IMR-90 (cell line): ENCODE data around the gene TRAPPC2B.

Source experiments
- CEBPB ChIP-seq: IDR thresholded peaks from 2 replicates; pipeline ENCODE4 v1.6.1; 2012; ENCODE audit warnings: low read depth, low read length, improper control_type of control experiment
- CTCF ChIP-seq: conservative IDR thresholded peaks from 2 replicates; pipeline ENCODE4 v1.5.1; 2012; ENCODE audit warnings: mild to moderate bottlenecking, low read depth, low read length, improper control_type of control experiment

DNA sequence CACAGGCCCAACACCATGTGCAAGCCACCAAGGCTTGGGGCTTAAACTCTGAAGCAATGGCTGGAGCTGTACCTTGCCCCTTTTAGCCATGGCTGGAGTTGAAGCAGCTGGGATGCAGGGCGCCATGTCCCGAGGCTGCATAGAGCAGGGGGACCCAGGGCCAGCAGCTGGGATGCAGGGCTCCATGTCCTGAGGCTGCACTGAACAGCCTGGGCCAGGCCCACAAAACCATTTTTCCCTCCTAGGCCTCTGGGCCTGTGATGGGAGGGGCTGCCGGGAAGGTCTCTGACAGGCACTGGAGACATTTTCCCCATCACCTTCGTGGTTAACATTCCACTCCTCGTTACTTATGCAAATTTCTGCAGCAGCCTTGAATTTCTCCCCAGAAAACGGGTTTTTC, 10.8 kb downstream of the TRAPPC2B start:
- no peak for TF ChIP-seq CTCF
- no peak for TF ChIP-seq CEBPB
